Right ventricle myocardium superior (tissue), 1 donor: ENCODE measurements around the gene NPC1. TPM values are rescaled to one million over a fixed set of nuclear protein-coding genes. Genes with fewer than 3 reads are reported as not detected.
A peak's percentile ranks its signal among the peaks of the same experiment; 100 is the strongest.

Experiments used
- ATAC-seq: fragments of 200-7000 bp; cut with Tn5 transposase; one replicate; pipeline ENCODE4 v1.9.1; 2020; ENCODE audit warnings: mild to moderate bottlenecking; ENCODE audit not compliant: poor library complexity
- DNase-seq: peaks from one replicate; pipeline ENCODE4 v3.0.0-alpha.2; 2020
- intact Hi-C: fragments of 100-400 bp; cut with DNase I; formaldehyde crosslinking; loops from one replicate; pipeline ENCODE4 v1.11.2; 2022
- long read RNA-seq: library from polyadenylated mRNA; unstranded; transcript quantifications from one replicate; pipeline ENCODE4 v2.0.0, GENCODE V29; 2021
- total RNA-seq: library from RNA; stranded (reverse); fragmentation: NEBNext Ultra II Directional; extraction: Animal tissue kit (Norgen Biotek cat#: 25700); gene quantifications from one replicate; pipeline ENCODE4 v1.2.1, GENCODE V29; 2021
- donor health status: DM: no; HTN: yes; CAD: no; lungs with severe emphysema.

The NPC1 gene
- total RNA-seq = 9.8 TPM
- long read RNA-seq, full-length matches to known transcripts = 4 of 10 reads
- long read RNA-seq, partial matches to known transcripts = 3 of 10 reads
- long read RNA-seq, other reads (novel, unspliced or antisense) = 3 of 10 reads

- ATAC-seq (peak; percentile 99), DNase-seq (peak; percentile 97)
- intact Hi-C loops = loop anchor here (5.0 kb wide), 1 partner anchor 69 kb away; no protein-coding TSS in a partner anchor
These were observed at the start of gene NPC1 for GRCh38 chr18:23586249-23587196. NPC1 (minus strand) TSS chr18:23586506; CDS start chr18:23586343, 163 bp downstream.

GRCh38 chr18:23636071-23636399, 49.7 kb upstream of the NPC1 start:
- ATAC-seq (no peak), DNase-seq (no peak)
- intact Hi-C loops = no loop called here

GRCh38 chr18:23635283-23636070, 49.2 kb upstream of the NPC1 start:
- intact Hi-C loops = no loop called here
- ATAC-seq (no peak), DNase-seq (no peak)

GRCh38 chr18:23634692-23635091, 48.4 kb upstream of the NPC1 start:
- intact Hi-C loops = no loop called here
- no peak for ATAC-seq
- DNase-seq = no peak

- ATAC-seq = no peak
- no peak for DNase-seq
- intact Hi-C loops = no loop called here
These were observed 46.3 kb upstream of the NPC1 start for GRCh38 chr18:23632615-23633014.

- no peak for ATAC-seq
- DNase-seq = no peak
- intact Hi-C loops = no loop called here
These were observed 45.4 kb upstream of the NPC1 start for GRCh38 chr18:23631746-23632145.

- no peak for ATAC-seq
- no peak for DNase-seq
- intact Hi-C loops = no loop called here
These were observed 45.0 kb upstream of the NPC1 start for GRCh38 chr18:23631312-23631711.

GRCh38 chr18:23629444-23629946, 43.2 kb upstream of the NPC1 start:
- DNase-seq (no peak), ATAC-seq (no peak)
- intact Hi-C loops = no loop called here

- DNase-seq (no peak), ATAC-seq (no peak)
- intact Hi-C loops = no loop called here
These were observed 41.7 kb upstream of the NPC1 start for GRCh38 chr18:23627970-23628369.

GRCh38 chr18:23627321-23627720, 41.0 kb upstream of the NPC1 start:
- no peak for DNase-seq
- intact Hi-C loops = no loop called here
- no peak for ATAC-seq

GRCh38 chr18:23626451-23627279, 40.4 kb upstream of the NPC1 start:
- DNase-seq (no peak), ATAC-seq (no peak)
- intact Hi-C loops = no loop called here

- ATAC-seq (no peak), DNase-seq (no peak)
- intact Hi-C loops = loop anchor here (5.0 kb wide), 2 partner anchors 79 to 189 kb away; no protein-coding TSS in a partner anchor
These were observed 36.7 kb upstream of the NPC1 start for GRCh38 chr18:23623040-23623439.

- ATAC-seq = peak; percentile 79
- intact Hi-C loops = no loop called here
- peak; percentile 59 for DNase-seq
These were observed 33.1 kb upstream of the NPC1 start for GRCh38 chr18:23619388-23619881.

GRCh38 chr18:23618862-23619387, 32.6 kb upstream of the NPC1 start:
- ATAC-seq = peak; percentile 69
- DNase-seq = no peak
- intact Hi-C loops = no loop called here

GRCh38 chr18:23617412-23618014, 31.2 kb upstream of the NPC1 start:
- DNase-seq (no peak), ATAC-seq (no peak)
- intact Hi-C loops = no loop called here

GRCh38 chr18:23616258-23616657, 30.0 kb upstream of the NPC1 start:
- ATAC-seq (no peak), DNase-seq (no peak)
- intact Hi-C loops = no loop called here

GRCh38 chr18:23614891-23615290, 28.6 kb upstream of the NPC1 start:
- no peak for DNase-seq
- intact Hi-C loops = no loop called here
- ATAC-seq = no peak

- no peak for DNase-seq
- intact Hi-C loops = no loop called here
- ATAC-seq = no peak
These were observed 28.1 kb upstream of the NPC1 start for GRCh38 chr18:23614413-23614812.
